ENCODE measurements around the gene WNT2B. TPM values are rescaled to one million over a fixed set of nuclear protein-coding genes. Genes with fewer than 3 reads are reported as not detected.
A peak's percentile ranks its signal among the peaks of the same experiment; 100 is the strongest.

Gene WNT2B
- total and polyA plus RNA-seq, 4 donors = 1.9 to 6.3 (median 4.1) TPM

- TF ChIP-seq CTCF (IDR thresholded peaks at IDR 0.05; ENCODE audit: control extremely low read depth, extremely low read depth) = no peak
- Histone ChIP-seq H3K27ac (ENCODE audit: low read depth in 1 of 2, low read length in 1 of 2) (peak overlapping the region in 1 of 2 donors; percentile 0), H3K9me3 (ENCODE audit: control insufficient read depth in 4 of 4, insufficient read depth in 3 of 4, low read length in 3 of 4) (no peaks in the 10 kb centered on the region), H3K9ac (ENCODE audit: insufficient read depth in 1 of 2, low read length in 2 of 2) (no peak overlapping the region), H3K27me3 (ENCODE audit: control insufficient read depth in 3 of 3, insufficient read depth in 3 of 3, low read length in 2 of 3) (peaks cover 0 to 23% (median 9%) of the 10 kb centered on the region in 3 donors), H3K36me3 (ENCODE audit: control insufficient read depth in 4 of 4, insufficient read depth in 4 of 4, low read length in 4 of 4) (peaks cover 0 to 4% (median 0%) of the 10 kb centered on the region in 4 donors), H3K4me1 (ENCODE audit: control insufficient read depth in 5 of 5, insufficient read depth in 5 of 5, low read length in 5 of 5) (peaks cover 0 to 6% (median 3%) of the 10 kb centered on the region in 5 donors), H3K4me3 (no peak overlapping the region)
- DNase-seq (no peak), ATAC-seq (ENCODE audit: insufficient read depth, low FRiP score) (no peak)
- 95% methylated on average over 12 of the region's 12 CpGs for WGBS, 2 donors
These were observed 6.1 kb downstream of the WNT2B start for GRCh38 chr1:112514901-112515300.

GRCh38 chr1:112515311-112516009, 6.7 kb downstream of the WNT2B start:
- H3K4me1 ChIP-seq (ENCODE audit: control insufficient read depth in 5 of 5, insufficient read depth in 5 of 5, low read length in 5 of 5) = peaks cover 0 to 6% (median 3%) of the 10 kb centered on the region in 5 donors
- no peak overlapping the region for H3K4me3 ChIP-seq
- no peak overlapping the region for H3K9ac ChIP-seq (ENCODE audit: insufficient read depth in 1 of 2, low read length in 2 of 2)
- H3K9me3 ChIP-seq (ENCODE audit: control insufficient read depth in 4 of 4, insufficient read depth in 3 of 4, low read length in 3 of 4) = no peaks in the 10 kb centered on the region
- H3K27ac ChIP-seq (ENCODE audit: low read depth in 1 of 2, low read length in 1 of 2) = no peak overlapping the region
- peak in 1 of 3 donors; percentile 23 for DNase-seq
- ATAC-seq (ENCODE audit: insufficient read depth, low FRiP score) = no peak
- WGBS, 2 donors = 72 to 86% methylated on average over 2 of the region's 2 CpGs
- peaks cover 0 to 18% (median 4%) of the 10 kb centered on the region in 3 donors for H3K27me3 ChIP-seq (ENCODE audit: control insufficient read depth in 3 of 3, insufficient read depth in 3 of 3, low read length in 2 of 3)
- peaks cover 0 to 4% (median 0%) of the 10 kb centered on the region in 4 donors for H3K36me3 ChIP-seq (ENCODE audit: control insufficient read depth in 4 of 4, insufficient read depth in 4 of 4, low read length in 4 of 4)
- no peak for TF ChIP-seq CTCF (IDR thresholded peaks at IDR 0.05; ENCODE audit: control extremely low read depth, extremely low read depth)

- Histone ChIP-seq H3K27ac (ENCODE audit: low read depth in 1 of 2, low read length in 1 of 2) (no peak overlapping the region), H3K27me3 (ENCODE audit: control insufficient read depth in 3 of 3, insufficient read depth in 3 of 3, low read length in 2 of 3) (peaks cover 0 to 12% (median 0%) of the 10 kb centered on the region in 3 donors), H3K4me3 (no peak overlapping the region), H3K9ac (ENCODE audit: insufficient read depth in 1 of 2, low read length in 2 of 2) (no peak overlapping the region), H3K36me3 (ENCODE audit: control insufficient read depth in 4 of 4, insufficient read depth in 4 of 4, low read length in 4 of 4) (peaks cover 0 to 4% (median 0%) of the 10 kb centered on the region in 4 donors), H3K4me1 (ENCODE audit: control insufficient read depth in 5 of 5, insufficient read depth in 5 of 5, low read length in 5 of 5) (peaks cover 0 to 6% (median 3%) of the 10 kb centered on the region in 5 donors), H3K9me3 (ENCODE audit: control insufficient read depth in 4 of 4, insufficient read depth in 3 of 4, low read length in 3 of 4) (no peaks in the 10 kb centered on the region)
- WGBS, 2 donors = 94 to 97% methylated on average over 14 of the region's 14 CpGs
- TF ChIP-seq CTCF (IDR thresholded peaks at IDR 0.05; ENCODE audit: control extremely low read depth, extremely low read depth) = no peak
- DNase-seq (no peak), ATAC-seq (ENCODE audit: insufficient read depth, low FRiP score) (no peak)
These were observed 7.4 kb downstream of the WNT2B start for GRCh38 chr1:112516141-112516540.
